Osteoblast (primary cell): ENCODE results near the gene MYCBPAP. TPM values are rescaled to one million over a fixed set of nuclear protein-coding genes. Genes with fewer than 3 reads are reported as not detected.

ENCODE experiments used
- DNase-seq: peaks from one replicate; pipeline ENCODE4 v3.0.0; 2011; ENCODE audit warnings: low spot score, mixed read lengths; ENCODE audit not compliant: insufficient read length; ENCODE audit errors: missing footprints
- H2AFZ ChIP-seq: 2 replicates; pipeline ENCODE4 v1.6.0; 2011; ENCODE audit warnings: mild to moderate bottlenecking, low read length
- H3K27ac ChIP-seq: 2 replicates; pipeline ENCODE4 v1.5.1; 2011; ENCODE audit warnings: mild to moderate bottlenecking, low read depth, low read length, moderate library complexity
- H3K27me3 ChIP-seq: 2 replicates; pipeline ENCODE4 v1.6.0; 2012; ENCODE audit warnings: mild to moderate bottlenecking, control low read depth, inconsistent platforms, low read length, moderate library complexity; ENCODE audit not compliant: insufficient read depth
- H3K36me3 ChIP-seq: 2 replicates; pipeline ENCODE4 v1.5.1; 2011; ENCODE audit warnings: mild to moderate bottlenecking, low read length, control low read depth, moderate library complexity; ENCODE audit not compliant: insufficient read depth
- H3K4me1 ChIP-seq: 2 replicates; pipeline ENCODE4 v1.5.1; 2011; ENCODE audit warnings: mild to moderate bottlenecking, low read length, control low read depth, moderate library complexity; ENCODE audit not compliant: insufficient read depth
- H3K4me2 ChIP-seq: 2 replicates; pipeline ENCODE4 v1.6.0; 2011; ENCODE audit warnings: mild to moderate bottlenecking, low read length; ENCODE audit not compliant: insufficient read depth
- H3K4me3 ChIP-seq: fragments of 200-600 bp; sonication (generic); 3 replicates; pipeline ENCODE4 v1.5.1; 2012; ENCODE audit warnings: mild to moderate bottlenecking, low read length, inconsistent platforms; ENCODE audit not compliant: insufficient read depth
- H3K79me2 ChIP-seq: 2 replicates; pipeline ENCODE4 v1.6.0; 2012; ENCODE audit warnings: mild to moderate bottlenecking, low read length, control low read depth, inconsistent platforms; ENCODE audit not compliant: insufficient read depth
- H3K9me3 ChIP-seq: 2 replicates; pipeline ENCODE4 v1.5.1; 2011; ENCODE audit warnings: low read depth, low read length, control low read depth
- H4K20me1 ChIP-seq: 2 replicates; pipeline ENCODE4 v1.6.0; 2012; ENCODE audit warnings: mild to moderate bottlenecking, low read length, control low read depth; ENCODE audit not compliant: insufficient read depth
- CTCF ChIP-seq: IDR thresholded peaks from 2 replicates; pipeline ENCODE4 v1.5.1; 2011; ENCODE audit warnings: mild to moderate bottlenecking, low read depth, low read length, moderate library complexity; ENCODE audit errors: extremely low read depth
- total RNA-seq: library from RNA; depleted of rRNA; stranded (reverse); fragments of >200 nt; gene quantifications from 2 replicates; pipeline ENCODE4 v1.2.3, GENCODE V29; 2012

The MYCBPAP gene
- total RNA-seq, 1 donor: 0.36 TPM

GRCh38 chr17:50549969-50550368, 41.7 kb downstream of the MYCBPAP start:
- DNase-seq: no peak
- peaks cover 12% of the 10 kb centered on the region for H3K79me2 ChIP-seq
- H4K20me1 ChIP-seq: peaks cover 11% of the 10 kb centered on the region
- H3K27me3 ChIP-seq: no peaks in the 10 kb centered on the region
- TF ChIP-seq CTCF: no peak
- H3K9me3 ChIP-seq: no peaks in the 10 kb centered on the region
- H3K4me3 ChIP-seq: no peak overlapping the region
- H3K27ac ChIP-seq: no peak overlapping the region
- no peak overlapping the region for H3K4me2 ChIP-seq
- peaks cover 6% of the 10 kb centered on the region for H3K4me1 ChIP-seq
- H3K36me3 ChIP-seq: peaks cover 33% of the 10 kb centered on the region
- no peak overlapping the region for H2AFZ ChIP-seq

- Histone ChIP-seq H3K4me3 (no peak overlapping the region), H4K20me1 (peaks cover 11% of the 10 kb centered on the region), H3K27me3 (no peaks in the 10 kb centered on the region), H3K36me3 (peaks cover 37% of the 10 kb centered on the region), H3K9me3 (no peaks in the 10 kb centered on the region), H3K4me1 (peaks cover 6% of the 10 kb centered on the region), H3K79me2 (peaks cover 12% of the 10 kb centered on the region), H2AFZ (no peak overlapping the region), H3K27ac (no peak overlapping the region), H3K4me2 (no peak overlapping the region)
- DNase-seq: peak; percentile 99
- peak; percentile 77 for TF ChIP-seq CTCF
Measured at GRCh38 chr17:50550661-50551432, 42.6 kb downstream of the MYCBPAP start.

GRCh38 chr17:50551433-50551815, 43.2 kb downstream of the MYCBPAP start:
- DNase-seq: no peak
- Histone ChIP-seq H3K4me3 (no peak overlapping the region), H3K9me3 (no peaks in the 10 kb centered on the region), H4K20me1 (peaks cover 11% of the 10 kb centered on the region), H3K4me1 (peaks cover 6% of the 10 kb centered on the region), H3K36me3 (peaks cover 37% of the 10 kb centered on the region), H3K27ac (no peak overlapping the region), H3K27me3 (no peaks in the 10 kb centered on the region), H3K79me2 (peaks cover 12% of the 10 kb centered on the region), H2AFZ (no peak overlapping the region), H3K4me2 (no peak overlapping the region)
- no peak for TF ChIP-seq CTCF

- Histone ChIP-seq H3K4me3 (no peak overlapping the region), H2AFZ (no peak overlapping the region), H4K20me1 (peaks cover 15% of the 10 kb centered on the region), H3K36me3 (peaks cover 37% of the 10 kb centered on the region), H3K4me1 (peaks cover 6% of the 10 kb centered on the region), H3K9me3 (no peaks in the 10 kb centered on the region), H3K4me2 (no peak overlapping the region), H3K27ac (no peak overlapping the region), H3K79me2 (peaks cover 12% of the 10 kb centered on the region), H3K27me3 (no peaks in the 10 kb centered on the region)
- TF ChIP-seq CTCF: no peak
- DNase-seq: no peak
Measured at GRCh38 chr17:50551884-50552283, 43.6 kb downstream of the MYCBPAP start.
